Panc1 (cell line): ENCODE measurements around the gene CAMK1D. TPM values are rescaled to one million over a fixed set of nuclear protein-coding genes. Genes with fewer than 3 reads are reported as not detected.

ENCODE experiments used
- ATAC-seq: fragments of 200-7000 bp; cut with Tn5 transposase; 2 replicates; pipeline ENCODE4 v1.9.1; 2020; ENCODE audit warnings: mild to moderate bottlenecking, moderate library complexity
- BruUV-seq: library from RNA; stranded (reverse); fragments of 400-500 nt; replicated peaks from 2 replicates; lab custom pipeline; 2021; lab: Mats Ljungman, UMichigan
- CTCF ChIA-PET: fragments of 300-600 bp; sonication (Branson Sonifier 250); formaldehyde crosslinking; loops from one replicate; lab custom pipeline; 2022; ENCODE audit warnings: antibody characterized with exemption; lab: Charles Lee
- POLR2A ChIA-PET: fragments of 300-600 bp; sonication (Branson Sonifier 250); formaldehyde crosslinking; loops from one replicate; lab custom pipeline; 2022; ENCODE audit warnings: antibody characterized with exemption; lab: Charles Lee
- DNase-seq: peaks from one replicate; pipeline ENCODE4 v3.0.0-alpha.2; 2010; ENCODE audit warnings: low read depth, low spot score
- H3K27ac ChIP-seq: 2 replicates; pipeline ENCODE4 v1.5.1; 2011; ENCODE audit warnings: mild to moderate bottlenecking, low read length, inconsistent platforms
- H3K27me3 ChIP-seq: fragments of 200-500 bp; sonication (Bioruptor generic); 2 replicates; pipeline ENCODE4 v1.6.0; 2014; ENCODE audit warnings: low read length, inconsistent platforms; ENCODE audit not compliant: control insufficient read depth, insufficient read depth
- H3K36me3 ChIP-seq: fragments of 200-500 bp; sonication (Bioruptor generic); 2 replicates; pipeline ENCODE4 v1.5.1; 2014; ENCODE audit warnings: inconsistent platforms, mild to moderate bottlenecking, low read length, moderate library complexity; ENCODE audit not compliant: control insufficient read depth, insufficient read depth
- H3K4me1 ChIP-seq: 2 replicates; pipeline ENCODE4 v1.5.1; 2011; ENCODE audit warnings: inconsistent platforms, mild to moderate bottlenecking, low read length, moderate library complexity; ENCODE audit not compliant: control insufficient read depth, insufficient read depth
- H3K4me3 ChIP-seq, 2 experiments: 2 replicates each; pipeline ENCODE4 v1.5.1; 2011 to 2012; ENCODE audit warnings: low read depth in 2 of 2, low read length in 2 of 2, mild to moderate bottlenecking in 2 of 2, inconsistent platforms in 1 of 2, moderate library complexity in 1 of 2
- H3K9me3 ChIP-seq: fragments of 200-500 bp; sonication (Bioruptor generic); 2 replicates; pipeline ENCODE4 v1.5.1; 2014; ENCODE audit warnings: low read depth, mild to moderate bottlenecking, inconsistent platforms, low read length, moderate library complexity; ENCODE audit not compliant: control insufficient read depth, insufficient read depth
- POLR2AphosphoS5 ChIP-seq: IDR thresholded peaks from 2 replicates; pipeline ENCODE4 v1.6.1; 2012; ENCODE audit warnings: mild to moderate bottlenecking, low read depth, low read length, moderate library complexity
- SIN3A ChIP-seq: IDR thresholded peaks from 2 replicates; pipeline ENCODE4 v1.6.1; 2012; ENCODE audit warnings: low read depth, mild to moderate bottlenecking, low read length, moderate library complexity, borderline replicate concordance; ENCODE audit not compliant: insufficient read depth
- TCF7L2 ChIP-seq: IDR thresholded peaks from 2 replicates; pipeline ENCODE4 v1.6.1; 2011; ENCODE audit warnings: mild to moderate bottlenecking, low read depth, low read length, inconsistent platforms
- in situ Hi-C: cut with HindIII; loops from 2 replicates; pipeline ENCODE4 v1.10.0; 2016; ENCODE audit warnings: low sequenced_read_pairs, low pct_unique_long_range_greater_than_20kb
- intact Hi-C: fragments of 100-400 bp; cut with micrococcal nuclease; formaldehyde crosslinking; loops from one replicate; pipeline ENCODE4 v1.10.0; 2022; ENCODE audit not compliant: unreplicated experiment
- total RNA-seq: library from RNA; stranded (reverse); gene quantifications from one replicate; pipeline ENCODE4 v1.2.1, GENCODE V29; 2021; ENCODE audit not compliant: unreplicated experiment
- TF ChIP-seq, protein P1 (sequence below): fragments of 450-650 bp; IDR thresholded peaks from 2 replicates; pipeline ENCODE4 v1.5.1; 2017; ENCODE audit warnings: mild to moderate bottlenecking
- TF ChIP-seq, protein P2 (sequence below), 2 experiments: IDR thresholded peaks; 2 replicates each; pipeline ENCODE4 v1.6.1; 2011 to 2012; ENCODE audit warnings: low read depth in 2 of 2, control low read depth in 1 of 2, low read length in 1 of 2, mild to moderate bottlenecking in 1 of 2, moderate library complexity in 1 of 2; ENCODE audit not compliant: insufficient read depth in 1 of 2

Gene CAMK1D
- total RNA-seq, 1 experiment from 2014 or later = 5.7 TPM

DNA sequence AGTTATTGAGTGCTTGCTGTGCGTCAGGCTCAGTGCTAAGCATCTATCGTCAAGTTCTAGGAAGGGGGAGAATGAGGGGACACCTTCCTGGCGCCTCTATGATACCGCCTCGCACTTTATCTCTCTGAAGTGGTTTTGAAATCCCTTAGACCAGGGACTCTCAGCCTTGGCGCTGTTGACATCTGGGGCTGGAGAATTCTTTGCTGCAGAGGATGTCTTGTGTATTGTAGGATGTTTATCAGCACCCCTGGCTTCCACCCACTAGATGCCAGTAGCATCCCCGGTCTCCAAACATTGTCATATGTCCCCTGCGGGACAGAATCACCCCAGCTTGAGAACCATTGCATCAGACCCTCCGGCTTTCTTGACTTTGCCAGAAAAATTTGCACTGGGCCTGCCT, 366.7 kb downstream of the CAMK1D start:
- TF ChIP-seq, protein P1, sequence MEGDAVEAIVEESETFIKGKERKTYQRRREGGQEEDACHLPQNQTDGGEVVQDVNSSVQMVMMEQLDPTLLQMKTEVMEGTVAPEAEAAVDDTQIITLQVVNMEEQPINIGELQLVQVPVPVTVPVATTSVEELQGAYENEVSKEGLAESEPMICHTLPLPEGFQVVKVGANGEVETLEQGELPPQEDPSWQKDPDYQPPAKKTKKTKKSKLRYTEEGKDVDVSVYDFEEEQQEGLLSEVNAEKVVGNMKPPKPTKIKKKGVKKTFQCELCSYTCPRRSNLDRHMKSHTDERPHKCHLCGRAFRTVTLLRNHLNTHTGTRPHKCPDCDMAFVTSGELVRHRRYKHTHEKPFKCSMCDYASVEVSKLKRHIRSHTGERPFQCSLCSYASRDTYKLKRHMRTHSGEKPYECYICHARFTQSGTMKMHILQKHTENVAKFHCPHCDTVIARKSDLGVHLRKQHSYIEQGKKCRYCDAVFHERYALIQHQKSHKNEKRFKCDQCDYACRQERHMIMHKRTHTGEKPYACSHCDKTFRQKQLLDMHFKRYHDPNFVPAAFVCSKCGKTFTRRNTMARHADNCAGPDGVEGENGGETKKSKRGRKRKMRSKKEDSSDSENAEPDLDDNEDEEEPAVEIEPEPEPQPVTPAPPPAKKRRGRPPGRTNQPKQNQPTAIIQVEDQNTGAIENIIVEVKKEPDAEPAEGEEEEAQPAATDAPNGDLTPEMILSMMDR = no peak
- TF ChIP-seq SIN3A = no peak
- TF ChIP-seq, protein P2, sequence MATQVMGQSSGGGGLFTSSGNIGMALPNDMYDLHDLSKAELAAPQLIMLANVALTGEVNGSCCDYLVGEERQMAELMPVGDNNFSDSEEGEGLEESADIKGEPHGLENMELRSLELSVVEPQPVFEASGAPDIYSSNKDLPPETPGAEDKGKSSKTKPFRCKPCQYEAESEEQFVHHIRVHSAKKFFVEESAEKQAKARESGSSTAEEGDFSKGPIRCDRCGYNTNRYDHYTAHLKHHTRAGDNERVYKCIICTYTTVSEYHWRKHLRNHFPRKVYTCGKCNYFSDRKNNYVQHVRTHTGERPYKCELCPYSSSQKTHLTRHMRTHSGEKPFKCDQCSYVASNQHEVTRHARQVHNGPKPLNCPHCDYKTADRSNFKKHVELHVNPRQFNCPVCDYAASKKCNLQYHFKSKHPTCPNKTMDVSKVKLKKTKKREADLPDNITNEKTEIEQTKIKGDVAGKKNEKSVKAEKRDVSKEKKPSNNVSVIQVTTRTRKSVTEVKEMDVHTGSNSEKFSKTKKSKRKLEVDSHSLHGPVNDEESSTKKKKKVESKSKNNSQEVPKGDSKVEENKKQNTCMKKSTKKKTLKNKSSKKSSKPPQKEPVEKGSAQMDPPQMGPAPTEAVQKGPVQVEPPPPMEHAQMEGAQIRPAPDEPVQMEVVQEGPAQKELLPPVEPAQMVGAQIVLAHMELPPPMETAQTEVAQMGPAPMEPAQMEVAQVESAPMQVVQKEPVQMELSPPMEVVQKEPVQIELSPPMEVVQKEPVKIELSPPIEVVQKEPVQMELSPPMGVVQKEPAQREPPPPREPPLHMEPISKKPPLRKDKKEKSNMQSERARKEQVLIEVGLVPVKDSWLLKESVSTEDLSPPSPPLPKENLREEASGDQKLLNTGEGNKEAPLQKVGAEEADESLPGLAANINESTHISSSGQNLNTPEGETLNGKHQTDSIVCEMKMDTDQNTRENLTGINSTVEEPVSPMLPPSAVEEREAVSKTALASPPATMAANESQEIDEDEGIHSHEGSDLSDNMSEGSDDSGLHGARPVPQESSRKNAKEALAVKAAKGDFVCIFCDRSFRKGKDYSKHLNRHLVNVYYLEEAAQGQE (IDR thresholded peaks at IDR 0.05; ENCODE audit: insufficient read depth in 1 of 2, low read depth in 2 of 2, low read length in 1 of 2) = no peak
- no peak for TF ChIP-seq TCF7L2
- no peak for TF ChIP-seq POLR2AphosphoS5
- no peaks in the 10 kb centered on the region for H3K36me3 ChIP-seq
- H3K9me3 ChIP-seq = no peaks in the 10 kb centered on the region
- in situ Hi-C loops = no loop called here
- ATAC-seq = no peak
- H3K4me3 ChIP-seq = no peak overlapping the region
- intact Hi-C loops = loop anchor here (10.0 kb wide), 1 partner anchor 189 kb away; no protein-coding TSS in a partner anchor
- H3K27me3 ChIP-seq = no peaks in the 10 kb centered on the region
- CTCF ChIA-PET = no interaction called here
- no peak for DNase-seq
- BruUV-seq = no TSS peak
- POLR2A ChIA-PET = no interaction called here
- H3K4me1 ChIP-seq = peaks cover 6% of the 10 kb centered on the region
- no peak overlapping the region for H3K27ac ChIP-seq

DNA sequence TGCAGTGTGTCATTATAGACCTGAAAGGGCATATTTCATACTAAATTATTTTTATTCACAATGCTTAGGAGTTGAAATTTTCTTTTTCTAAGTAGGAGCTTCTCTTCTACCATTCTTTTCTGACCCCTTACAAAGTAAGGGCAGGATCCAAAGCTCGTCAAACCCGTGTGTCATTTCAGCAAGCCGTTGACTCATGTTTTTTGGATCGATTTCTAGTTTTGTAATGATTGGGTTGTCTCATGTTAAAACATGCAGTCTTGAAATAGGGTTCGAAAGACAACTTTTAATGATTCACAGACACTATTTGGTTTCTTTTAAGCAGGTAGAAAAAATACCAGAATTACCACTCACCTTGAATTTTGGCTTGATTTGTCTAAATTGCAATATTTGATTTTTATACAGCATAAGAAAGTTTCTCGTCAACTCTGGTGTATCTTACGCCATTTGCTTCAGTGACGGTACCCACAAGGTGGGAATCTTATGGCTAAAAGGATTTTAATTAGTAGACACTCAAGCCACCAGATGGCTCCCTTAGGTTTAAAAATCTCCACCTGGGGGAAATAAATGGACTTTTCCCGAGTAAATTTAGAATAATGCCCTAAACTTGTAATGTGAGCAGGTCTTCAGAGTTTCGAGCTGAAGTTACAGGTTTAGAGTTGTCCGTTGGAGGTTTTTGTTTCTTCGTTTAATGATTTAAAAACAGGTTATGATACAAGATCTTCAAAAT, 368.8 kb downstream of the CAMK1D start:
- Histone ChIP-seq H3K27me3 (no peaks in the 10 kb centered on the region), H3K36me3 (no peaks in the 10 kb centered on the region), H3K9me3 (no peaks in the 10 kb centered on the region), H3K27ac (no peak overlapping the region), H3K4me1 (peaks cover 6% of the 10 kb centered on the region), H3K4me3 (no peak overlapping the region)
- TF ChIP-seq, protein P1 = peak; percentile 36; the same call in 1 of the 2 replicates
- no peak for TF ChIP-seq POLR2AphosphoS5
- no peak for ATAC-seq
- CTCF ChIA-PET = interaction anchor here (0.6 kb wide), 3 partner anchors 52 to 375 kb away, joined by 3 to 8 read pairs (median 5); no protein-coding TSS in a partner anchor
- in situ Hi-C loops (no loop called here), intact Hi-C loops (loop anchor here (10.0 kb wide), 1 partner anchor 187 kb away; no protein-coding TSS in a partner anchor)
- no peak for DNase-seq
- BruUV-seq = no TSS peak
- POLR2A ChIA-PET = no interaction called here
